ENCODE data around the gene BNIP5.

The BNIP5 gene

GRCh38 chr6:36297051-36297450, 39.6 kb downstream of the BNIP5 start:
- Histone ChIP-seq H3K36me3 (no peaks in the 10 kb centered on the region), H3K9me3 (no peaks in the 10 kb centered on the region), H3K4me1 (no peaks in the 10 kb centered on the region), H3K27me3 (no peaks in the 10 kb centered on the region), H3K4me3 (ENCODE audit: low read depth, low read length) (no peak overlapping the region)
- DNase-seq, result no peak
- TF ChIP-seq CTCF (IDR thresholded peaks at IDR 0.05; ENCODE audit: low read depth, low read length), result no peak

GRCh38 chr6:36296240-36296639, 40.4 kb downstream of the BNIP5 start:
- Histone ChIP-seq H3K4me1 (no peaks in the 10 kb centered on the region), H3K27me3 (no peaks in the 10 kb centered on the region), H3K9me3 (no peaks in the 10 kb centered on the region), H3K36me3 (no peaks in the 10 kb centered on the region), H3K4me3 (ENCODE audit: low read depth, low read length) (no peak overlapping the region)
- no peak for DNase-seq
- no peak for TF ChIP-seq CTCF (IDR thresholded peaks at IDR 0.05; ENCODE audit: low read depth, low read length)

GRCh38 chr6:36292170-36292569, 44.5 kb downstream of the BNIP5 start:
- Histone ChIP-seq H3K4me3 (ENCODE audit: low read depth, low read length) (no peak overlapping the region), H3K9me3 (no peaks in the 10 kb centered on the region), H3K27me3 (no peaks in the 10 kb centered on the region), H3K36me3 (no peaks in the 10 kb centered on the region), H3K4me1 (no peaks in the 10 kb centered on the region)
- TF ChIP-seq CTCF (IDR thresholded peaks at IDR 0.05; ENCODE audit: low read depth, low read length), result no peak
- DNase-seq, result no peak

GRCh38 chr6:36290668-36291620, 45.7 kb downstream of the BNIP5 start:
- no peak for TF ChIP-seq CTCF (IDR thresholded peaks at IDR 0.05; ENCODE audit: low read depth, low read length)
- Histone ChIP-seq H3K36me3 (no peaks in the 10 kb centered on the region), H3K9me3 (no peaks in the 10 kb centered on the region), H3K4me3 (ENCODE audit: low read depth, low read length) (no peak overlapping the region), H3K27me3 (no peaks in the 10 kb centered on the region), H3K4me1 (no peaks in the 10 kb centered on the region)
- DNase-seq, result no peak

GRCh38 chr6:36289281-36289878, 47.3 kb downstream of the BNIP5 start:
- Histone ChIP-seq H3K9me3 (no peaks in the 10 kb centered on the region), H3K4me3 (ENCODE audit: low read depth, low read length) (no peak overlapping the region), H3K27me3 (no peaks in the 10 kb centered on the region), H3K4me1 (no peaks in the 10 kb centered on the region), H3K36me3 (no peaks in the 10 kb centered on the region)
- TF ChIP-seq CTCF (IDR thresholded peaks at IDR 0.05; ENCODE audit: low read depth, low read length), result no peak
- DNase-seq, result no peak

GRCh38 chr6:36286858-36287257, 49.8 kb downstream of the BNIP5 start:
- H3K4me3 ChIP-seq (ENCODE audit: low read depth, low read length), result no peak overlapping the region
- H3K4me1 ChIP-seq, result no peaks in the 10 kb centered on the region
- no peaks in the 10 kb centered on the region for H3K27me3 ChIP-seq
- H3K9me3 ChIP-seq, result no peaks in the 10 kb centered on the region
- H3K36me3 ChIP-seq, result no peaks in the 10 kb centered on the region
- no peak for TF ChIP-seq CTCF (IDR thresholded peaks at IDR 0.05; ENCODE audit: low read depth, low read length)
- no peak for DNase-seq
